Smooth muscle cell (in vitro differentiated cells): ENCODE data around the gene LCN2. TPM values are rescaled to one million over a fixed set of nuclear protein-coding genes. Genes with fewer than 3 reads are reported as not detected.

ENCODE experiments used
- DNase-seq: peaks from one replicate; lab custom pipeline; 2025; ENCODE audit not compliant: unreplicated experiment; lab: John Stamatoyannopoulos, UW
- H2AFZ ChIP-seq: fragments of 200-600 bp; sonication (generic); 2 replicates; pipeline ENCODE4 v1.6.0; 2016; ENCODE audit warnings: antibody characterized with exemption, low read depth, mild to moderate bottlenecking
- H3F3A ChIP-seq: fragments of 200-600 bp; sonication (generic); 2 replicates; pipeline ENCODE4 v1.6.0; 2017; ENCODE audit warnings: antibody characterized with exemption, low read depth
- H3K27ac ChIP-seq: fragments of 200-600 bp; sonication (generic); 2 replicates; pipeline ENCODE4 v1.5.1; 2016; ENCODE audit warnings: low read depth, mild to moderate bottlenecking
- H3K27me3 ChIP-seq: fragments of 200-600 bp; sonication (generic); 2 replicates; pipeline ENCODE4 v1.6.1; 2016; ENCODE audit warnings: low read depth, mild to moderate bottlenecking
- H3K36me3 ChIP-seq: fragments of 200-600 bp; sonication (generic); 2 replicates; pipeline ENCODE4 v1.5.1; 2016; ENCODE audit warnings: low read depth
- H3K4me1 ChIP-seq: fragments of 200-600 bp; sonication (generic); 2 replicates; pipeline ENCODE4 v1.5.1; 2016; ENCODE audit warnings: low read depth
- H3K4me2 ChIP-seq: fragments of 200-600 bp; sonication (generic); 2 replicates; pipeline ENCODE4 v1.6.0; 2016; ENCODE audit warnings: mild to moderate bottlenecking
- H3K4me3 ChIP-seq: fragments of 200-600 bp; sonication (generic); 2 replicates; pipeline ENCODE4 v1.5.1; 2016; ENCODE audit warnings: mild to moderate bottlenecking
- H3K79me2 ChIP-seq: fragments of 200-600 bp; sonication (generic); 2 replicates; pipeline ENCODE4 v1.6.0; 2016; ENCODE audit warnings: low read depth, mild to moderate bottlenecking
- H3K9ac ChIP-seq: fragments of 200-600 bp; sonication (generic); 2 replicates; pipeline ENCODE4 v1.6.0; 2016; ENCODE audit warnings: low read depth
- H3K9me3 ChIP-seq: fragments of 200-600 bp; sonication (generic); replicated peaks from 2 replicates; pipeline ENCODE4 v1.5.1; 2016; ENCODE audit warnings: low read depth
- H4K20me1 ChIP-seq: fragments of 200-600 bp; sonication (generic); 2 replicates; pipeline ENCODE4 v1.6.0; 2016; ENCODE audit warnings: low read depth
- CTCF ChIP-seq: fragments of 200-600 bp; sonication (generic); IDR thresholded peaks from 2 replicates; pipeline ENCODE4 v1.5.1; 2017; ENCODE audit warnings: borderline replicate concordance, mild to moderate bottlenecking, antibody characterized with exemption; ENCODE audit not compliant: insufficient read depth, poor library complexity, severe bottlenecking
- WGBS: methylation state at CpG from one replicate; pipeline ENCODE4 v1.1.7; 2016; ENCODE audit warnings: low lambda C conversion rate; 5-methylcytosine and 5-hydroxymethylcytosine counted together
- polyA plus RNA-seq: library from polyadenylated mRNA; unstranded; fragments of >200 nt; fragmentation: Nextera tagmentation; extraction: Ambion mirVana; gene quantifications from 2 replicates; pipeline ENCODE4 v1.2.1, GENCODE V29; 2016
- total RNA-seq: library from RNA; depleted of rRNA; stranded (reverse); fragments of >200 nt; gene quantifications from 2 replicates; pipeline ENCODE4 v1.2.3, GENCODE V29; 2014

LCN2 gene
- total and polyA plus RNA-seq, 2 experiments from 2014 or later, result not detected

GRCh38 chr9:128101231-128101661 is 48.0 kb upstream of the LCN2 start:
- H3K4me2 ChIP-seq, result no peak overlapping the region
- no peak for TF ChIP-seq CTCF
- no peak overlapping the region for H3K4me3 ChIP-seq
- H3K27ac ChIP-seq, result no peak overlapping the region
- no peaks in the 10 kb centered on the region for H3K9me3 ChIP-seq
- no peaks in the 10 kb centered on the region for H3K27me3 ChIP-seq
- peaks cover 15% of the 10 kb centered on the region for H4K20me1 ChIP-seq
- 93% methylated on average over 12 of the region's 12 CpGs for WGBS
- no peak for DNase-seq
- peaks cover 12% of the 10 kb centered on the region for H3F3A ChIP-seq
- H3K9ac ChIP-seq, result no peak overlapping the region
- peaks cover 20% of the 10 kb centered on the region for H3K4me1 ChIP-seq
- H3K36me3 ChIP-seq, result no peaks in the 10 kb centered on the region
- peaks cover 30% of the 10 kb centered on the region for H3K79me2 ChIP-seq
- no peak overlapping the region for H2AFZ ChIP-seq

DNA sequence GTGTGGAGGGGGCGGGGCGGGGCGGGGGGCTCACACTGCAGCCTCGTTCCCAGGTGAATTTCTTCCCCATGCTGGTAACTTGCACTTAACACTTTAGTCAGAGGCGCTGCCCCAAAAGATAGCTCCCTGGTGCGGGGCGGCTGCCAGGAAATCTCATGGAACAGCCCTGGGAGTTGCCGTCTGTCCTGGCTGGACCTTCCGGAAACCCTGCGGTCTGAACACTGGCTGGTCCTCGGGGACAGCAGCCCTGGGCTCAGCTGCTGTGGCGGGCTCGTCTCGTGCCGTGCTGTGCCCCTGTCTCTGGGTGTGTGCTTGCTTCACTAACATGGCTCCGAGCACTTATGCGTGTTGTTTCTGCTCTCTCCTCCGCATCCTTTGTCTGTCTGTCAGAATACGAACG is 47.6 kb upstream of the LCN2 start:
- TF ChIP-seq CTCF, result no peak
- peaks cover 20% of the 10 kb centered on the region for H3K4me1 ChIP-seq
- H4K20me1 ChIP-seq, result peaks cover 15% of the 10 kb centered on the region
- DNase-seq, result no peak
- H3K9me3 ChIP-seq, result no peaks in the 10 kb centered on the region
- peaks cover 25% of the 10 kb centered on the region for H3K79me2 ChIP-seq
- no peak overlapping the region for H3K4me3 ChIP-seq
- H3K9ac ChIP-seq, result no peak overlapping the region
- H3K4me2 ChIP-seq, result no peak overlapping the region
- WGBS, result 97% methylated on average over 18 of the region's 20 CpGs
- no peak overlapping the region for H3K27ac ChIP-seq
- peaks cover 12% of the 10 kb centered on the region for H3F3A ChIP-seq
- no peak overlapping the region for H2AFZ ChIP-seq
- H3K27me3 ChIP-seq, result no peaks in the 10 kb centered on the region
- H3K36me3 ChIP-seq, result no peaks in the 10 kb centered on the region

GRCh38 chr9:128102196-128102595 is 47.1 kb upstream of the LCN2 start:
- H2AFZ ChIP-seq, result no peak overlapping the region
- no peak for TF ChIP-seq CTCF
- 93% methylated on average over 11 of the region's 13 CpGs for WGBS
- H4K20me1 ChIP-seq, result peaks cover 15% of the 10 kb centered on the region
- peaks cover 20% of the 10 kb centered on the region for H3K4me1 ChIP-seq
- DNase-seq, result no peak
- H3K9me3 ChIP-seq, result no peaks in the 10 kb centered on the region
- no peak overlapping the region for H3K4me2 ChIP-seq
- H3K27me3 ChIP-seq, result no peaks in the 10 kb centered on the region
- H3K27ac ChIP-seq, result no peak overlapping the region
- H3F3A ChIP-seq, result peaks cover 12% of the 10 kb centered on the region
- H3K4me3 ChIP-seq, result no peak overlapping the region
- H3K79me2 ChIP-seq, result peaks cover 20% of the 10 kb centered on the region
- no peaks in the 10 kb centered on the region for H3K36me3 ChIP-seq
- H3K9ac ChIP-seq, result no peak overlapping the region

- no peak for TF ChIP-seq CTCF
- no peaks in the 10 kb centered on the region for H3K36me3 ChIP-seq
- no peaks in the 10 kb centered on the region for H3K9me3 ChIP-seq
- H3K9ac ChIP-seq, result no peak overlapping the region
- H3F3A ChIP-seq, result peaks cover 12% of the 10 kb centered on the region
- no peak for DNase-seq
- H3K4me2 ChIP-seq, result no peak overlapping the region
- no peaks in the 10 kb centered on the region for H3K27me3 ChIP-seq
- peaks cover 14% of the 10 kb centered on the region for H3K4me1 ChIP-seq
- WGBS, result 95% methylated on average over 23 of the region's 23 CpGs
- no peak overlapping the region for H3K4me3 ChIP-seq
- H3K79me2 ChIP-seq, result peaks cover 20% of the 10 kb centered on the region
- no peak overlapping the region for H3K27ac ChIP-seq
- H4K20me1 ChIP-seq, result peaks cover 15% of the 10 kb centered on the region
- H2AFZ ChIP-seq, result no peak overlapping the region
These were observed 46.2 kb upstream of the LCN2 start for GRCh38 chr9:128102861-128103588.
